GM18861 (cell line): Measurements from ENCODE around the gene GRSF1.
"Not testable (repeated sequence)": the region's sequence is repeated elsewhere in the genome, so short reads cannot be mapped to it uniquely, and the experiment has no call there.

Source experiments
- ATAC-seq: cut with Tn5 transposase; IDR thresholded peaks from one replicate; pipeline ENCODE4 v1.9.1; 2021; ENCODE audit not compliant: unreplicated experiment

GRSF1 gene

GRCh38 chr4:70839589-70840093, at the start of gene GRSF1:
TSS of gene GRSF1 (minus strand) at chr4:70839890. CDS start at chr4:70839827, 63 bp downstream.
- peak; percentile 43 for ATAC-seq

GRCh38 chr4:70885174-70885573, 45.5 kb upstream of the GRSF1 start:
- no peak for ATAC-seq

GRCh38 chr4:70880739-70881138, 41.0 kb upstream of the GRSF1 start:
- no peak for ATAC-seq

- no peak for ATAC-seq
These were observed 37.9 kb upstream of the GRSF1 start for GRCh38 chr4:70877556-70877955.

GRCh38 chr4:70874268-70875156, 34.8 kb upstream of the GRSF1 start:
- peak; percentile 74 for ATAC-seq

GRCh38 chr4:70873216-70873615, 33.5 kb upstream of the GRSF1 start:
- no peak for ATAC-seq

GRCh38 chr4:70868778-70869177, 29.1 kb upstream of the GRSF1 start:
- no peak for ATAC-seq

GRCh38 chr4:70863099-70863790, 23.6 kb upstream of the GRSF1 start:
- peak; percentile 70 for ATAC-seq

GRCh38 chr4:70859066-70859465, 19.4 kb upstream of the GRSF1 start:
- ATAC-seq, result no peak

- no peak for ATAC-seq
These were observed 18.8 kb upstream of the GRSF1 start for GRCh38 chr4:70858454-70858853.

- no peak for ATAC-seq
These were observed 15.8 kb upstream of the GRSF1 start for GRCh38 chr4:70855464-70855863.

GRCh38 chr4:70849291-70849690, 9.6 kb upstream of the GRSF1 start:
- ATAC-seq, result no peak

- peak; percentile 36 for ATAC-seq
These were observed 4.5 kb upstream of the GRSF1 start for GRCh38 chr4:70844180-70844579.

- peak; percentile 32 for ATAC-seq
These were observed 3.2 kb upstream of the GRSF1 start for GRCh38 chr4:70842761-70843435.

GRCh38 chr4:70841951-70842350, 2.3 kb upstream of the GRSF1 start:
- ATAC-seq, result no peak

- ATAC-seq, result no peak
These were observed 1.5 kb upstream of the GRSF1 start for GRCh38 chr4:70841211-70841610.

GRCh38 chr4:70840631-70841030, 941 bp upstream of the GRSF1 start:
- not testable (repeated sequence) for ATAC-seq

GRCh38 chr4:70840137-70840536, 447 bp upstream of the GRSF1 start:
- not testable (repeated sequence) for ATAC-seq

- ATAC-seq, result peak; percentile 35
These were observed 763 bp downstream of the GRSF1 start for GRCh38 chr4:70838666-70839588.

GRCh38 chr4:70838204-70838603, 1.5 kb downstream of the GRSF1 start:
- no peak for ATAC-seq
